ENCODE measurements around the gene DDX10.

Gene DDX10

GRCh38 chr11:108859510-108859909 is 194.6 kb downstream of the DDX10 start:
- TF ChIP-seq CTCF (IDR thresholded peaks at IDR 0.05) = no peak
- Histone ChIP-seq H3K27ac (no peak overlapping the region), H3K36me3 (no peaks in the 10 kb centered on the region), H3K4me1 (peaks cover 0 to 18% (median 2%) of the 10 kb centered on the region in 4 donors), H3K27me3 (no peaks in the 10 kb centered on the region), H3K9me3 (no peaks in the 10 kb centered on the region), H3K4me3 (no peak overlapping the region)
- no peak for DNase-seq
- intact Hi-C loops (cut with DNase I; ENCODE audit: low total_unique reads) = no loop called here

- TF ChIP-seq CTCF (IDR thresholded peaks at IDR 0.05) = no peak
- intact Hi-C loops (cut with DNase I; ENCODE audit: low total_unique reads) = no loop called here
- DNase-seq = no peak
Observed at GRCh38 chr11:108863528-108863927, 198.7 kb downstream of the DDX10 start.

GRCh38 chr11:108865406-108865805 is 200.5 kb downstream of the DDX10 start:
- H3K27me3 ChIP-seq = no peaks in the 10 kb centered on the region
- no peak for TF ChIP-seq CTCF (IDR thresholded peaks at IDR 0.05)
- no peaks in the 10 kb centered on the region for H3K36me3 ChIP-seq
- intact Hi-C loops (cut with DNase I; ENCODE audit: low total_unique reads) = no loop called here
- no peak overlapping the region for H3K27ac ChIP-seq
- peaks cover 0 to 5% (median 0%) of the 10 kb centered on the region in 4 donors for H3K4me1 ChIP-seq
- no peak for DNase-seq
- no peaks in the 10 kb centered on the region for H3K9me3 ChIP-seq
- H3K4me3 ChIP-seq = no peak overlapping the region

More at GRCh38 chr11:108863528-108863927, 198.7 kb downstream of the DDX10 start:
- H3K4me3 ChIP-seq = no peak overlapping the region
- no peaks in the 10 kb centered on the region for H3K27me3 ChIP-seq
- H3K4me1 ChIP-seq = no peaks in the 10 kb centered on the region
- no peak overlapping the region for H3K27ac ChIP-seq
- H3K36me3 ChIP-seq = no peaks in the 10 kb centered on the region
- H3K9me3 ChIP-seq = no peaks in the 10 kb centered on the region

- Histone ChIP-seq H3K4me1 (peaks cover 0 to 18% (median 0%) of the 10 kb centered on the region in 4 donors), H3K9me3 (no peaks in the 10 kb centered on the region), H3K4me3 (no peak overlapping the region), H3K36me3 (no peaks in the 10 kb centered on the region), H3K27me3 (no peaks in the 10 kb centered on the region), H3K27ac (no peak overlapping the region)
- no peak for TF ChIP-seq CTCF (IDR thresholded peaks at IDR 0.05)
- DNase-seq = no peak
- intact Hi-C loops (cut with DNase I; ENCODE audit: low total_unique reads) = no loop called here
Observed at GRCh38 chr11:108866781-108867180, 201.9 kb downstream of the DDX10 start.

GRCh38 chr11:108870373-108871020 is 205.6 kb downstream of the DDX10 start:
- Histone ChIP-seq H3K9me3 (no peaks in the 10 kb centered on the region), H3K36me3 (no peaks in the 10 kb centered on the region), H3K4me3 (no peak overlapping the region), H3K27ac (peak overlapping the region; percentile 21 to 37), H3K4me1 (peaks cover 0 to 32% (median 0%) of the 10 kb centered on the region in 4 donors), H3K27me3 (no peaks in the 10 kb centered on the region)
- intact Hi-C loops (cut with DNase I; ENCODE audit: low total_unique reads) = no loop called here
- no peak for TF ChIP-seq CTCF (IDR thresholded peaks at IDR 0.05)
- DNase-seq = no peak
